GM13976 (cell line): Measurements from ENCODE around the gene CTBP1.
"Not testable (repeated sequence)": the region's sequence is repeated elsewhere in the genome, so short reads cannot be mapped to it uniquely, and the experiment has no call there.

ENCODE experiments used
- DNase-seq: peaks from one replicate; pipeline ENCODE4 v3.0.0; 2012; ENCODE audit warnings: low spot score
- CTCF ChIP-seq: IDR thresholded peaks from 2 replicates; pipeline ENCODE4 v1.5.1; 2012; ENCODE audit warnings: borderline replicate concordance, mild to moderate bottlenecking; ENCODE audit not compliant: insufficient read depth; ENCODE audit errors: extremely low read depth, missing control alignments, control extremely low read depth
- in situ Hi-C: fragments of 300-500 bp; cut with MboI; formaldehyde crosslinking; loops from one replicate; pipeline ENCODE4 v1.12.0; 2022; ENCODE audit warnings: low sequenced_read_pairs, mixed read lengths, inconsistent platforms; ENCODE audit not compliant: unreplicated experiment

CTBP1 gene

GRCh38 chr4:1240721-1241465 lies 8.0 kb downstream of the CTBP1 start:
- no peak for TF ChIP-seq CTCF
- no peak for DNase-seq
- in situ Hi-C loops: no loop called here

DNA sequence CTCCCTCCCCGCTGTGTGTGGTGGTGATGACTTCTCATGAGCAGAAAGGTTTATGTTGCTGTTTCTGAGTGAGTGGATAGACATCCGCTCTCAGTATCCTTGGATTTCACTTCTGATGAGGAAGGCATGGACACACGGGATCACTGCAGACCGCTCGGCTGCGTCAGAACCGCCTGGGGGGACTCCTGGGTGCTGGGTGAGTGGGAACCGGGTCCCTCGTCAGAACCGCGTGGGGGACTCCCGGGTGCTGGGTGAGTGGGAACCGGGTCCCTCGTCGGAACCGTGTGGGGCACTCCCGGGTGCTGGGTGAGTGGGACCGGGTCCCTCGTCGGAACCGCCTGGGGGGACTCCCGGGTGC lies 9.0 kb downstream of the CTBP1 start:
- DNase-seq: no peak
- in situ Hi-C loops: no loop called here
- no peak for TF ChIP-seq CTCF

DNA sequence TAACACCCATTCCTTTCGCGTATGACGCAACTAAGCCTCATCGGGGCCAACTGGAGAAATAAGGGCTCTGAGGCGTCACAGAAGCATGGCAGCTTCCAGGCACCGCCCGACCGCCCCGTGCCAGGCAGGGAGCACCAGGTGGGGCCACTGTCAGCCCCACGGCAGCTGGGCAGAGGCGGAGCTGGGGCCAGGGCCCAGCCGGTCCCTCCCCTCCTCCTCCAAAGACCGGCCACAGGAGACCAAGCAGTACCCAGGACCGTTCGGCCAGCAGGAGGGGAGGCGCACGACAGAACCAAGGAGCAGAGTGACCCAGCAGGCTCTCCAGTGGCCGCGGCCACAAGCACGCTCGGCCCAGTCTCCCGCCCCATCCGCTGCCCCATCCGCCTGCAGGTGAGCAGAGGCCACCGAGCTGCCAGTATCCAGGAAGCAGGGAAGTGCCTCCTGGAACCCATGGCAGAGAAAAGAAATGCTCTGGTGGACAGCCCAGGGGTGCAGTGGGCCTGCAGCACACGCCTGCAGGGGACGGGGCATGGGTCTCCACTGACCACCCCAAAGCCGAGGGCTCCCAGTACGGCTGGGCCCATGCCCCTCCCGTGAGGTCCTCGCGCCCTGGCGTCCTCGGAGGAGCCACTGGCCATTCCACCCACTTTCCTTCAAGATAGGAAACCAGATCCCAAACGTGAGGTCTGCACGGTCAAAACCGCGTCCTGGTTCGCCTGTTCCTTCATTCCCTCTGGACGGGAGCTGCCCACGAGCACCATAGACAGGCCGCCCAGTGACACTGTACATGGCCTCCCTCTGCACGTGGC lies 9.6 kb downstream of the CTBP1 start:
- in situ Hi-C loops: no loop called here
- TF ChIP-seq CTCF: no peak

DNA sequence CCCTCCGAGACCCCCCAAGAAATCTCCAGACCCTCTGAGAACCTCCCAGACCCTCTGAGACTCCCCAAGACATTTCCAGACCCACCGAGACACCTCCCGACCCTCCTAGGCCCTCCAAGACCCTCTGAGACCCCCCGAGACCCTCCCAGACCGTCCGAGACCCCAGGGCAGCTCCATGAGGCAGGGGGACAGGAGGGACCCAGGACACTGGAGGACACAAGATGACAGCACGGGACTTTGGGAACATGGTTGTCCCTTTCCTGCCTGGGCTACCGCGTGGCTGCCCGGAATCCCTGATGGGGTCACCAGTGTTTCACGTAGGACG lies 10.3 kb downstream of the CTBP1 start:
- in situ Hi-C loops: no loop called here
- no peak for DNase-seq
- no peak for TF ChIP-seq CTCF

More for the DNA sequence above, 9.6 kb downstream of the CTBP1 start:
- no peak for DNase-seq

- no peak for TF ChIP-seq CTCF
- DNase-seq: no peak
- in situ Hi-C loops: no loop called here
Observed at GRCh38 chr4:1237981-1238675, 10.8 kb downstream of the CTBP1 start.

- in situ Hi-C loops: not testable (repeated sequence)
Observed at GRCh38 chr4:1237261-1237660, 11.7 kb downstream of the CTBP1 start.

GRCh38 chr4:1236836-1237235 lies 12.1 kb downstream of the CTBP1 start:
- DNase-seq, in situ Hi-C loops: not testable (repeated sequence)

More at GRCh38 chr4:1237261-1237660, 11.7 kb downstream of the CTBP1 start:
- not testable (repeated sequence) for DNase-seq
